Nephron (organoid): ENCODE results near the gene KRTAP10-3.

Source experiments
- H3K27ac Mint-ChIP-seq, 3 experiments: 2 replicates each; pipeline ENCODE4 v1.8.0; 2020; ENCODE audit warnings: mixed read lengths in 3 of 3, mild to moderate bottlenecking in 2 of 3, moderate library complexity in 1 of 3
- H3K27me3 Mint-ChIP-seq: 2 replicates; pipeline ENCODE4 v1.8.0; 2021; ENCODE audit warnings: low read depth, mild to moderate bottlenecking, moderate library complexity, mixed read lengths
- H3K36me3 Mint-ChIP-seq: 2 replicates; pipeline ENCODE4 v1.8.0; 2020; ENCODE audit warnings: low read depth, mixed read lengths
- H3K4me1 Mint-ChIP-seq: 2 replicates; pipeline ENCODE4 v1.8.0; 2020; ENCODE audit warnings: mixed read lengths
- H3K4me3 Mint-ChIP-seq, 3 experiments: 2 replicates each; pipeline ENCODE4 v1.8.0; 2020; ENCODE audit warnings: mild to moderate bottlenecking in 3 of 3, mixed read lengths in 3 of 3, moderate library complexity in 2 of 3
- H3K9me3 Mint-ChIP-seq: 2 replicates; pipeline ENCODE4 v1.8.0; 2020; ENCODE audit warnings: mixed read lengths
- CTCF ChIP-seq, 3 experiments: fragments of 200-600 bp; sonication (generic); IDR thresholded peaks; one replicate each; pipeline ENCODE4 v1.5.0; 2021; ENCODE audit warnings: antibody characterized with exemption in 3 of 3; ENCODE audit not compliant: unreplicated experiment in 3 of 3

Gene KRTAP10-3

GRCh38 chr21:44526096-44526997, 32.2 kb downstream of the KRTAP10-3 start:
- H3K27ac Mint-ChIP-seq = no peak overlapping the region
- H3K4me3 Mint-ChIP-seq = no peak overlapping the region
- TF ChIP-seq CTCF (IDR thresholded peaks at IDR 0.05; ENCODE audit: unreplicated experiment in 3 of 3) = no peak
- H3K9me3 Mint-ChIP-seq = no peaks in the 10 kb centered on the region
- no peaks in the 10 kb centered on the region for H3K4me1 Mint-ChIP-seq
- H3K36me3 Mint-ChIP-seq = no peaks in the 10 kb centered on the region
- H3K27me3 Mint-ChIP-seq = peaks cover 10% of the 10 kb centered on the region

- Mint-ChIP-seq H3K4me1 (no peaks in the 10 kb centered on the region), H3K27me3 (peaks cover 5% of the 10 kb centered on the region), H3K36me3 (no peaks in the 10 kb centered on the region), H3K9me3 (no peaks in the 10 kb centered on the region), H3K4me3 (no peak overlapping the region), H3K27ac (no peak overlapping the region)
- TF ChIP-seq CTCF (IDR thresholded peaks at IDR 0.05; ENCODE audit: unreplicated experiment in 3 of 3) = no peak
These were observed 33.1 kb downstream of the KRTAP10-3 start for GRCh38 chr21:44525391-44526095.

DNA sequence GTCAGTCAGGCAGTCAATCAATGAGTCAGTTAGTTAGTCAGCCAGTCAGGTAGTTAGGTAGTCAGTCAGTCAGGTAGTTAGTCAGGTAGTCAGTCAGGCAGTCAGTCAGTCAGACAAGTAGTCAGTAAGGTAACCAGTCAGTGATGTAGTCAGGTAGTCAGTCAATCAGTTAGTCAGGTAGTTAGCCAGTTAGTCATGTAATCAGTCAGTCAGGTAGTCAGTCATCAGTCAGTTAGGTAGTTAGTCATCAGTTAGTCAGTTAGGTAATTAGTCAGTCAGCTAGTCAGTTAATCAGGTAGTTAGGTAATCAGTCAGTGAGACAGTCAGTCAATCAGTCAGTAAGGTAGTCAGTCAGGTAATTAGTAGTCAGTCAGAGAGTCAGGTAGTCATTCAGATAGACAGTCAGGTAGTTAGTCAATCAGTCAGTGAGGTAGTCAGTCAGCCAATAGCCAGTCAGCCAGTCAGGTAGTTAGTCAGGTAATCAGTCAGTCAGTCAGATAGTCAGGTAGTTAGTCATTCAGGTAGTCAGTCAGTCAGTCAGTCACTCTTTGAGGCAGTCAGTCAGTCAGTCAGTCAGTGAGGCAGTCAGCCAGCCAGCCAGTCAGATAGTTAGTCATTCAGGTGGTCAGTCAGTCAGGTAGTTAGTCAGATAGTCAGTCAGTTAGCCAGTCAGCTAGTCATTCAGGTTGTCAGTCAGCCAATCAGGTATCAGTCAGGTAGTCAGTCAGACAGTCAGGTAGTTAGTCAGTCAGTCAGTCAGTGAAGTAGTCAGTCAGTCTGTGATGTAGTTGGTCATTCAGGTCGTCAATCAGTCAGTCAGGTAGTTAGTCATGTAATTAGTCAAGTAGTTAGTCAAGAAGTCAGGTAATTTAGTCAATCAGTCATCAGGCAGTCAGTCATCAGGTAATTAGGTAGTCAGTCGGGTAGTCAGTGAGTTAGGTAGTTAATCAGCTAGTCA, 33.9 kb downstream of the KRTAP10-3 start:
- no peak overlapping the region for H3K27ac Mint-ChIP-seq
- no peak overlapping the region for H3K4me3 Mint-ChIP-seq
- no peaks in the 10 kb centered on the region for H3K36me3 Mint-ChIP-seq
- no peaks in the 10 kb centered on the region for H3K9me3 Mint-ChIP-seq
- H3K4me1 Mint-ChIP-seq = no peaks in the 10 kb centered on the region
- no peak for TF ChIP-seq CTCF (IDR thresholded peaks at IDR 0.05; ENCODE audit: unreplicated experiment in 3 of 3)
- no peaks in the 10 kb centered on the region for H3K27me3 Mint-ChIP-seq

GRCh38 chr21:44523567-44524413, 34.8 kb downstream of the KRTAP10-3 start:
- no peak overlapping the region for H3K27ac Mint-ChIP-seq

More at GRCh38 chr21:44523567-44524413, 34.8 kb downstream of the KRTAP10-3 start:
- Mint-ChIP-seq H3K9me3 (no peaks in the 10 kb centered on the region), H3K27me3 (no peaks in the 10 kb centered on the region), H3K4me1 (no peaks in the 10 kb centered on the region), H3K4me3 (no peak overlapping the region), H3K36me3 (no peaks in the 10 kb centered on the region)
- no peak for TF ChIP-seq CTCF (IDR thresholded peaks at IDR 0.05; ENCODE audit: unreplicated experiment in 3 of 3)
